ENCODE measurements around the gene PRKCH.

Gene PRKCH

DNA sequence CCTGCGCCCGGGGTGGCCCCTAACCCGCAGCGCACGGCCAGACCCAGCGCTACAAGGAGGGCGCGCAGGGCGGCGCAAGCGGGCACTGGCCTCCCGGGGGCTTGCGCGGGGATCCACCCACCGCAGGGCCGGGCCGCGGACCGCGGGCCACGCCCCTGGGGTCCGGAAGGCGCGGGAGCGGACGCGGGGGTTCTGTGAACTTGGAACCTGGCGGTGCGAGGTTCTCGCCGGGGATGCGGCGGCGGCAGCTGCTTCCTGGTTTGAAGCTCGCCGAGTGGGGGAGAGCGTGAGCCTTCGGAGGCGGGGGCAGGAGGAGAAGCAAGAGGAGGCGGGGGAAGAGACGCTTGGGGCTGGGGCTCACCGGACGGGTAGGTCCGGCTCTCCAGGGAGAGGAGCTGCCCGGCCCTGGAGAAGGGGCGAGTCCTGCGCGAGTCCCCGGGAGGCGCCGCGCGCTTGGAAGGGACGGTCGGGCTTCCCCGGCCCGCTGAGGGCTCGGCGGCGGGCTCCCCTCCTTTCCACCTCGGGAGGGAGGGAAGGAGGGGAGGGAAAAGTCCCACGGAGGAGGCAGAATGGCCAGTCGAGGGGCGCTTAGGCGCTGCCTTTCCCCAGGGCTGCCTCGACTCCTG, at the start of gene PRKCH:
PRKCH (plus strand) TSS at position 195 of the 626 bp plus-strand sequence. CDS start 523 bp downstream, outside the sequence.
- peak; percentile 75 for ATAC-seq (ENCODE audit: insufficient read depth, low read depth)
- H2AFZ ChIP-seq (ENCODE audit: low read depth, low read length), result peak within 1 kb of the TSS; percentile 79
- peak within 1 kb of the TSS; percentile 94 for H3K9ac ChIP-seq (ENCODE audit: low read depth, low read length)

DNA sequence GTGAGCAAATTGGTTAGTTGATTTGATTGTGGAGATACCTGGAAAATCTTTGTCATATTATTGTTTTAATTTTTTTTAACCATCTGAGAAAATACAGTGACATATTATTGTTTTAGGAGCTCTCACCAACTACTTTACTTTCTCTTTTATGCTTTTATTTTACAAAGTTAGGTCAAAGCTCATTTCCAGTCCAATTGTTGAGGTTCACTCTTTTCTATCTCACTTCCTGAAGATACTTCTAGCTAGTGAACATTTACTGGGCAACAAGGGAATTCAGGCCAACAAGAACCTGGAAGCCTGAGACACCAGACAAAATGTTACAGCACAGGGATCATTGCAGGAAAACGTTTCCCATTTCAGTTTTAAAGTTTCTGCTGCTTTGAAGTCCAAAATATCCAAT, 44.1 kb upstream of the PRKCH start:
- Histone ChIP-seq H3K9ac (ENCODE audit: low read depth, low read length) (no peak overlapping the region), H3K27ac (ENCODE audit: low read length) (no peak overlapping the region), H2AFZ (ENCODE audit: low read depth, low read length) (no peak overlapping the region), H3K4me1 (ENCODE audit: insufficient read depth, low read length) (no peaks in the 10 kb centered on the region), H3K4me3 (ENCODE audit: low read depth in 1 of 2, low read length in 2 of 2) (no peak overlapping the region), H3K27me3 (ENCODE audit: insufficient read depth, low read length, poor library complexity) (no peaks in the 10 kb centered on the region), H3K9me3 (ENCODE audit: insufficient read depth, low read length, severe bottlenecking) (no peaks in the 10 kb centered on the region), H3K4me2 (ENCODE audit: insufficient read depth, low read length) (no peak overlapping the region), H3K36me3 (ENCODE audit: insufficient read depth, low read length) (no peaks in the 10 kb centered on the region), H3K79me2 (ENCODE audit: insufficient read depth, low read length) (no peaks in the 10 kb centered on the region), H4K20me1 (ENCODE audit: insufficient read depth, low read length) (no peaks in the 10 kb centered on the region)
- DNase-seq (no peak), ATAC-seq (ENCODE audit: insufficient read depth, low read depth) (no peak)
- TF ChIP-seq, protein P1, sequence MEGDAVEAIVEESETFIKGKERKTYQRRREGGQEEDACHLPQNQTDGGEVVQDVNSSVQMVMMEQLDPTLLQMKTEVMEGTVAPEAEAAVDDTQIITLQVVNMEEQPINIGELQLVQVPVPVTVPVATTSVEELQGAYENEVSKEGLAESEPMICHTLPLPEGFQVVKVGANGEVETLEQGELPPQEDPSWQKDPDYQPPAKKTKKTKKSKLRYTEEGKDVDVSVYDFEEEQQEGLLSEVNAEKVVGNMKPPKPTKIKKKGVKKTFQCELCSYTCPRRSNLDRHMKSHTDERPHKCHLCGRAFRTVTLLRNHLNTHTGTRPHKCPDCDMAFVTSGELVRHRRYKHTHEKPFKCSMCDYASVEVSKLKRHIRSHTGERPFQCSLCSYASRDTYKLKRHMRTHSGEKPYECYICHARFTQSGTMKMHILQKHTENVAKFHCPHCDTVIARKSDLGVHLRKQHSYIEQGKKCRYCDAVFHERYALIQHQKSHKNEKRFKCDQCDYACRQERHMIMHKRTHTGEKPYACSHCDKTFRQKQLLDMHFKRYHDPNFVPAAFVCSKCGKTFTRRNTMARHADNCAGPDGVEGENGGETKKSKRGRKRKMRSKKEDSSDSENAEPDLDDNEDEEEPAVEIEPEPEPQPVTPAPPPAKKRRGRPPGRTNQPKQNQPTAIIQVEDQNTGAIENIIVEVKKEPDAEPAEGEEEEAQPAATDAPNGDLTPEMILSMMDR (IDR thresholded peaks at IDR 0.05; ENCODE audit: borderline replicate concordance, extremely low read depth, low read length, poor library complexity, severe bottlenecking), result no peak
- TF ChIP-seq EZH2 (IDR thresholded peaks at IDR 0.05; ENCODE audit: borderline replicate concordance, low read depth, low read length, severe bottlenecking), result no peak

More for the DNA sequence above, at the start of gene PRKCH:
- Histone ChIP-seq H3K4me3 (ENCODE audit: low read depth in 1 of 2, low read length in 2 of 2) (peak within 1 kb of the TSS; percentile 67 to 77), H4K20me1 (ENCODE audit: insufficient read depth, low read length) (no peaks in the 10 kb centered on the region), H3K9me3 (ENCODE audit: insufficient read depth, low read length, severe bottlenecking) (no peaks in the 10 kb centered on the region), H3K27ac (ENCODE audit: low read length) (peak within 1 kb of the TSS; percentile 84), H3K27me3 (ENCODE audit: insufficient read depth, low read length, poor library complexity) (no peaks in the 10 kb centered on the region), H3K4me1 (ENCODE audit: insufficient read depth, low read length) (peaks cover 40% of the 10 kb centered on the region), H3K79me2 (ENCODE audit: insufficient read depth, low read length) (peaks cover 59% of the 10 kb centered on the region), H3K36me3 (ENCODE audit: insufficient read depth, low read length) (peaks cover 23% of the 10 kb centered on the region), H3K4me2 (ENCODE audit: insufficient read depth, low read length) (peak within 1 kb of the TSS; percentile 79)
- DNase-seq, result peak; percentile 91
- TF ChIP-seq, protein P1 (IDR thresholded peaks at IDR 0.05; ENCODE audit: borderline replicate concordance, extremely low read depth, low read length, poor library complexity, severe bottlenecking), result peak; percentile 64
- TF ChIP-seq EZH2 (IDR thresholded peaks at IDR 0.05; ENCODE audit: borderline replicate concordance, low read depth, low read length, severe bottlenecking), result no peak

DNA sequence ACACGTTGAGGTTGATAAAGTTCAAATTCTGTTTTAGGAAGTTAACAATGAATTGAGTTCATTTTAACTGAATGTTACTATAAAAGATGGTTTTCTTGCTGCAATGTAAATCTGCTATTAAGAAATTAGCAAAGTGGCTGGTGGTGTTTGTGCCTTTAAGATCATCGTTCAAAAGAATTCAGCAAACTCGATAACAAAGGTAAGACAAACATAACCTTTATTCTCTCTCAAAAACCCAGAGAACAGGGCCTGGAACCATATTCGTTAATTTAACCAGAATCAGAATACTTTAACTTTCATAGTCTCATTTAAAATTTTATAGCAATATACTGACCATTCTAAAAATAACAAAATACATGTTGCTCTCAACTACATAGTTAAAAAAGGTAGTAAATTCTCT, 43.6 kb upstream of the PRKCH start:
- no peak overlapping the region for H3K4me2 ChIP-seq (ENCODE audit: insufficient read depth, low read length)
- no peak overlapping the region for H3K4me3 ChIP-seq (ENCODE audit: low read depth in 1 of 2, low read length in 2 of 2)
- no peak overlapping the region for H3K27ac ChIP-seq (ENCODE audit: low read length)
- H3K9me3 ChIP-seq (ENCODE audit: insufficient read depth, low read length, severe bottlenecking), result no peaks in the 10 kb centered on the region
- H3K79me2 ChIP-seq (ENCODE audit: insufficient read depth, low read length), result no peaks in the 10 kb centered on the region
- ATAC-seq (ENCODE audit: insufficient read depth, low read depth) (no peak), DNase-seq (no peak)
- H4K20me1 ChIP-seq (ENCODE audit: insufficient read depth, low read length), result no peaks in the 10 kb centered on the region
- no peak overlapping the region for H3K9ac ChIP-seq (ENCODE audit: low read depth, low read length)
- H3K36me3 ChIP-seq (ENCODE audit: insufficient read depth, low read length), result no peaks in the 10 kb centered on the region
- H2AFZ ChIP-seq (ENCODE audit: low read depth, low read length), result no peak overlapping the region
- H3K27me3 ChIP-seq (ENCODE audit: insufficient read depth, low read length, poor library complexity), result no peaks in the 10 kb centered on the region
- H3K4me1 ChIP-seq (ENCODE audit: insufficient read depth, low read length), result no peaks in the 10 kb centered on the region
- TF ChIP-seq, protein P1 (IDR thresholded peaks at IDR 0.05; ENCODE audit: borderline replicate concordance, extremely low read depth, low read length, poor library complexity, severe bottlenecking), result no peak
- no peak for TF ChIP-seq EZH2 (IDR thresholded peaks at IDR 0.05; ENCODE audit: borderline replicate concordance, low read depth, low read length, severe bottlenecking)
